Caco-2 (cell line): ENCODE results near the gene RNF14. TPM values are rescaled to one million over a fixed set of nuclear protein-coding genes. Genes with fewer than 3 reads are reported as not detected.
A peak's percentile ranks its signal among the peaks of the same experiment; 100 is the strongest.

ENCODE experiments used
- BruUV-seq: library from RNA; stranded (reverse); fragments of 400-500 nt; replicated peaks from 2 replicates; lab custom pipeline; 2021; lab: Mats Ljungman, UMichigan
- CTCF ChIA-PET: fragments of 300-600 bp; sonication (Branson Sonifier 250); formaldehyde crosslinking; loops from one replicate; lab custom pipeline; 2022; ENCODE audit warnings: antibody characterized with exemption; lab: Charles Lee
- POLR2A ChIA-PET: fragments of 300-600 bp; sonication (Branson Sonifier 250); formaldehyde crosslinking; loops from one replicate; lab custom pipeline; 2022; ENCODE audit warnings: antibody characterized with exemption; lab: Charles Lee
- DNase-seq, 2 experiments: peaks; one replicate each; pipeline versions ENCODE4 v3.0.0 to v3.0.0-alpha.2; 2020 to 2022
- H3K27me3 ChIP-seq: replicated peaks from 2 replicates; pipeline ENCODE4 v1.6.0; 2011; ENCODE audit warnings: low read length; ENCODE audit not compliant: control insufficient read depth, insufficient read depth
- H3K36me3 ChIP-seq: 2 replicates; pipeline ENCODE4 v1.5.1; 2011; ENCODE audit warnings: low read length; ENCODE audit not compliant: control insufficient read depth, insufficient read depth
- H3K4me1 ChIP-seq: fragments of 250-450 bp; sonication (Bioruptor Pico); 2 replicates; pipeline ENCODE4 v1.5.1; 2020; ENCODE audit warnings: mild to moderate bottlenecking
- H3K4me3 ChIP-seq: 2 replicates; pipeline ENCODE4 v1.5.1; 2011; ENCODE audit warnings: low read depth, mild to moderate bottlenecking, control low read depth, low read length
- H3K9me3 ChIP-seq: fragments of 250-450 bp; sonication (Bioruptor Pico); 2 replicates; pipeline ENCODE4 v1.5.1; 2020; ENCODE audit warnings: mild to moderate bottlenecking, moderate library complexity
- H3K27ac Mint-ChIP-seq: one replicate; pipeline ENCODE4 v1.8.0; 2022; ENCODE audit warnings: mixed read lengths; ENCODE audit not compliant: unreplicated experiment
- H3K27me3 Mint-ChIP-seq: one replicate; pipeline ENCODE4 v1.8.0; 2022; ENCODE audit warnings: mixed read lengths; ENCODE audit not compliant: insufficient read depth, unreplicated experiment
- H3K36me3 Mint-ChIP-seq: one replicate; pipeline ENCODE4 v1.8.0; 2022; ENCODE audit warnings: mild to moderate bottlenecking, mixed read lengths; ENCODE audit not compliant: insufficient read depth, unreplicated experiment
- H3K4me1 Mint-ChIP-seq: one replicate; pipeline ENCODE4 v1.8.0; 2022; ENCODE audit warnings: low read depth, mixed read lengths; ENCODE audit not compliant: unreplicated experiment
- H3K4me3 Mint-ChIP-seq: one replicate; pipeline ENCODE4 v1.8.0; 2022; ENCODE audit warnings: mild to moderate bottlenecking, moderate library complexity, mixed read lengths; ENCODE audit not compliant: unreplicated experiment
- H3K9me3 Mint-ChIP-seq: one replicate; pipeline ENCODE4 v1.8.0; 2022; ENCODE audit warnings: mixed read lengths; ENCODE audit not compliant: unreplicated experiment
- intact Hi-C: fragments of 100-400 bp; cut with micrococcal nuclease; formaldehyde crosslinking; loops from one replicate; pipeline ENCODE4 v1.10.0; 2022; ENCODE audit not compliant: unreplicated experiment
- total RNA-seq: library from RNA; stranded (reverse); gene quantifications from 2 replicates; pipeline ENCODE4 v1.2.3, GENCODE V29; 2022
- TF ChIP-seq, protein P1 (sequence below), 2 experiments: fragments of 200-600 bp in 1 of 2; IDR thresholded peaks; 1 replicate in 1 of 2; 2 replicates in 1 of 2; pipeline versions ENCODE4 v1.5.1 to v1.8.0; 2011 to 2022; ENCODE audit warnings: antibody characterized with exemption in 1 of 2, control low read depth in 1 of 2, inconsistent platforms in 1 of 2, low read depth in 1 of 2, low read length in 1 of 2, mild to moderate bottlenecking in 1 of 2, moderate library complexity in 1 of 2; ENCODE audit not compliant: insufficient read depth in 1 of 2, severe bottlenecking in 1 of 2, unreplicated experiment in 1 of 2

The RNF14 gene
- total RNA-seq, 1 experiment from 2014 or later = 38.7 TPM

DNA sequence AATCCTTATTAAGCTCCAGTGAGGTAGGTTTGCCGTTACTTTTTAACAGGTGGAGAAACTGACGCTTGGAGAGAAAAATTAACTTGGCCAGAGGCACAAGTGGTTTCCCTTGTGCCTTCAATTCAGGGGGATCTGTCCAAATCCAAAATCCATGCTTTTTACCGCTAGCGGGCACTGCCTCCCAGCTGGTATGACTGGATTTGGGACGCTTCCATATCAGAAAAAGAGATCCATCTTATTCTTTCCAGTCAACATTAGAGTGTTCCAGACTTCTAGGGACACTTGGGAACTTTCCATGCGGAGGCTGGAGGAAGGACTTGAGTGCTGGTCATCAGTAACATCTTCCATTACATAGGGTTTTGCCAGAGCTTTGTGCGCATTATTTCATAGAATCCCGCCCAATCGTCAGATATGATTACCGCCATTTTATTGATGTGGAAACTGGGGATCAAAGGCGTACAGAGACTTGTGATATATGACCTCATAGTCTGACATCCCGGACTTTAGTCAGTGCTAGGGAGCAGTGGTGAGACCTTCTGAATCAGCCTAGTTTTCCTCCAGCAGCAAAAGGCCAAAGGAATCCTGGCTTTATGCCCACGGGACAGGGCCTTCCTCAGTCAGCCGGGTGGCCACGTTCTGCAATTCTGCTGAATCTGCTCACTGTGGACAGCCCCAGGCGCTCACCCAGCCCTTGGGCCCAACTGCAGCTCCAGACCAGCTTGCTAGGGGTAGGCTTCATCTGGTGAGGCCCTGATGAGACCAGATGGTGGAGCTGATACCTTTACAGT, 45.0 kb downstream of the RNF14 start:
- intact Hi-C loops = loop anchor here (2.0 kb wide), 1 partner anchor 45 kb away; the partner anchor contains the start of gene RNF14
- Histone ChIP-seq H3K36me3 (no peaks in the 10 kb centered on the region), H3K9me3 (no peaks in the 10 kb centered on the region), H3K27me3 (no peaks in the 10 kb centered on the region), H3K4me1 (peaks cover 4% of the 10 kb centered on the region; the same call in 1 of the 2 replicates), H3K4me3 (no peak overlapping the region)
- Mint-ChIP-seq H3K36me3 (peaks cover 19% of the 10 kb centered on the region), H3K27ac (peak overlapping the region; percentile 94), H3K27me3 (no peaks in the 10 kb centered on the region), H3K9me3 (peaks cover under 1% of the 10 kb centered on the region), H3K4me3 (peak overlapping the region; percentile 85), H3K4me1 (peaks cover 7% of the 10 kb centered on the region)
- POLR2A ChIA-PET = no interaction called here
- TF ChIP-seq, protein P1, sequence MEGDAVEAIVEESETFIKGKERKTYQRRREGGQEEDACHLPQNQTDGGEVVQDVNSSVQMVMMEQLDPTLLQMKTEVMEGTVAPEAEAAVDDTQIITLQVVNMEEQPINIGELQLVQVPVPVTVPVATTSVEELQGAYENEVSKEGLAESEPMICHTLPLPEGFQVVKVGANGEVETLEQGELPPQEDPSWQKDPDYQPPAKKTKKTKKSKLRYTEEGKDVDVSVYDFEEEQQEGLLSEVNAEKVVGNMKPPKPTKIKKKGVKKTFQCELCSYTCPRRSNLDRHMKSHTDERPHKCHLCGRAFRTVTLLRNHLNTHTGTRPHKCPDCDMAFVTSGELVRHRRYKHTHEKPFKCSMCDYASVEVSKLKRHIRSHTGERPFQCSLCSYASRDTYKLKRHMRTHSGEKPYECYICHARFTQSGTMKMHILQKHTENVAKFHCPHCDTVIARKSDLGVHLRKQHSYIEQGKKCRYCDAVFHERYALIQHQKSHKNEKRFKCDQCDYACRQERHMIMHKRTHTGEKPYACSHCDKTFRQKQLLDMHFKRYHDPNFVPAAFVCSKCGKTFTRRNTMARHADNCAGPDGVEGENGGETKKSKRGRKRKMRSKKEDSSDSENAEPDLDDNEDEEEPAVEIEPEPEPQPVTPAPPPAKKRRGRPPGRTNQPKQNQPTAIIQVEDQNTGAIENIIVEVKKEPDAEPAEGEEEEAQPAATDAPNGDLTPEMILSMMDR (IDR thresholded peaks at IDR 0.05; ENCODE audit: insufficient read depth in 1 of 2, low read depth in 1 of 2, low read length in 1 of 2, severe bottlenecking in 1 of 2, unreplicated experiment in 1 of 2) = no peak
- no peak for DNase-seq
- no TSS peak for BruUV-seq
- CTCF ChIA-PET = interaction anchor here (0.6 to 2.7 kb wide), 6 partner anchors 39 to 349 kb away, joined by 3 to 19 read pairs (median 4); partner anchors contain the start of gene RNF14

DNA sequence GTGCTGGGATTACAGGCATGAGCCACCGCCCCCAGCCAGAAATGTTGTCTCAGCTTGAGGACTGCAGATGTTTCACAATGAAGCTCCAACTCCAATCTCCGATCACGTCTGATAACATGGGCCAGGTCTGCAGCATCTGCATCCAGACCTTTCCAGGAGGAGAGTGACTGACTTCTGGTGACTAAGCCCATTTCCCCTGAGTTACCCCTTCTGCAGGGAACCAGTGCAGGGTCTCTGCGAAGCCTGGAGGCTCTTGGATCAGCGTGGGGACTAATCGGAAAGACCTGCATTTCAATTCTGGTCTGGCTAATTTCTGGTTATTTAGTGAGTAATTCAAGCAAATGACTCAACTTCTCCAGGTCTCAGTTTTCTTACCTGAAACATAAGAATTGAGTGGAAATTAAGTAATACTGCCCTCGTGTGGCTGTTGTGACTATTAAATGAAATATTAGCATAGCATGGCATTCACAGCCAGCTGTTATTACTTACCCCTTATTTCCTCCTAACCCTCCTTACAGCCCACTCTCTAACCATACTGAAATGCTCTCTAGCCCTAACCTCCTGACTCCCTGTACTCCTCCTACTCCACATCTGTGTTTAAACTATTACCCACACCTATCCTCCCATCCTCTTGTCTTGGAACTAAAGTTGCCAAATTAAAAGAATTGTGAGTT, 46.1 kb downstream of the RNF14 start:
- Histone ChIP-seq H3K4me3 (no peak overlapping the region), H3K27me3 (no peaks in the 10 kb centered on the region), H3K9me3 (no peaks in the 10 kb centered on the region), H3K4me1 (peaks cover 4% of the 10 kb centered on the region; the same call in 1 of the 2 replicates), H3K36me3 (no peaks in the 10 kb centered on the region)
- Mint-ChIP-seq H3K4me3 (no peak overlapping the region), H3K4me1 (peaks cover 7% of the 10 kb centered on the region), H3K9me3 (peaks cover 11% of the 10 kb centered on the region), H3K36me3 (peaks cover 26% of the 10 kb centered on the region), H3K27me3 (no peaks in the 10 kb centered on the region), H3K27ac (no peak overlapping the region)
- ChIA-PET CTCF (interaction anchor here (0.8 to 1.4 kb wide), 3 partner anchors 46 to 128 kb away, joined by 3 to 5 read pairs (median 5); partner anchors contain the start of gene RNF14), POLR2A (no interaction called here)
- no TSS peak for BruUV-seq
- intact Hi-C loops = loop anchor here (1.0 to 2.0 kb wide), 4 partner anchors 9 to 130 kb away; partner anchors contain the start of gene RNF14
- TF ChIP-seq, protein P1 (IDR thresholded peaks at IDR 0.05; ENCODE audit: insufficient read depth in 1 of 2, low read depth in 1 of 2, low read length in 1 of 2, severe bottlenecking in 1 of 2, unreplicated experiment in 1 of 2) = peak; percentile 39 to 54
- peak in 1 of 2 experiments; percentile 60 for DNase-seq
